Mammary epithelial cell (primary cell): Measurements from ENCODE around the gene CHD9.

ENCODE experiments used
- CTCF ChIP-seq, 2 donors: IDR thresholded peaks in 1 of 2; conservative IDR thresholded peaks in 1 of 2; 2 replicates each; pipeline ENCODE4 v1.5.1; 2011 to 2012; ENCODE audit warnings: inconsistent platforms in 2 of 2, low read length in 2 of 2, mild to moderate bottlenecking in 2 of 2, control low read depth in 1 of 2, low read depth in 1 of 2; ENCODE audit not compliant: insufficient read depth in 1 of 2; ENCODE audit errors: extremely low read depth in 1 of 2
- EZH2 ChIP-seq: IDR thresholded peaks from 2 replicates; pipeline ENCODE4 v1.6.1; 2012; ENCODE audit warnings: low read length, inconsistent platforms, borderline replicate concordance

- no peak for TF ChIP-seq CTCF (conservative IDR thresholded peaks at IDR 0.05 in 1 of 2, IDR thresholded peaks at IDR 0.05 in 1 of 2; ENCODE audit: extremely low read depth in 1 of 2, insufficient read depth in 1 of 2, low read depth in 1 of 2, low read length in 2 of 2)
- no peak for TF ChIP-seq EZH2
Measured at GRCh38 chr16:53213542-53213941, 158.8 kb downstream of the CHD9 start.
